Subcutaneous adipose tissue (tissue), 4 donors: Measurements from ENCODE around the gene SHISAL2A. TPM values are rescaled to one million over a fixed set of nuclear protein-coding genes. Genes with fewer than 3 reads are reported as not detected.

Experiments used
- total RNA-seq, 4 donors: library from RNA; depleted of rRNA; stranded (reverse); fragments of >200 nt; gene quantifications; one replicate each; pipeline ENCODE4 v1.1.0, GENCODE V29; 2016
- TF ChIP-seq, protein P1 (sequence below): fragments of 450-650 bp; IDR thresholded peaks from one replicate; pipeline ENCODE4 v1.5.1; 2016; ENCODE audit warnings: low read depth, mild to moderate bottlenecking, control low read depth, antibody characterized with exemption, moderate library complexity

The SHISAL2A gene
- total RNA-seq, 4 donors from 2014 or later, result not detected

DNA sequence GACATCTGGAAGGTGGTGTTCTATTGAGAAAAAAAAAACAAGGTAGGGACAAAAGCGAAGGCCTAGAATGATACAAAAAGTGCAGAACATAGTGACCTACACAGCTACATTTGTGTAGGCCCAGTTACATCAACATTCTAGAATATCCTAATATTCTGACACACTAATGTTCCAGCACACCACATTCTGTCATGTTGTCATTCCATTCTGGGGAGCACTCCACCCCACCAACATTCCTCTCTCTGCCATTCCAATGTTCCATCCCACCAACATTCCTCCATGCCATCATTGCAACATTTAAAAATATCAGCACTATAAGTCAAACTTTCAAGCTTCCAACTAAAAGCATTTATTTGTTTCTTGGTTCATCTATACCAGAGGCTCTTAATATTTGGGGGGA, 36.7 kb downstream of the SHISAL2A start:
- TF ChIP-seq, protein P1, sequence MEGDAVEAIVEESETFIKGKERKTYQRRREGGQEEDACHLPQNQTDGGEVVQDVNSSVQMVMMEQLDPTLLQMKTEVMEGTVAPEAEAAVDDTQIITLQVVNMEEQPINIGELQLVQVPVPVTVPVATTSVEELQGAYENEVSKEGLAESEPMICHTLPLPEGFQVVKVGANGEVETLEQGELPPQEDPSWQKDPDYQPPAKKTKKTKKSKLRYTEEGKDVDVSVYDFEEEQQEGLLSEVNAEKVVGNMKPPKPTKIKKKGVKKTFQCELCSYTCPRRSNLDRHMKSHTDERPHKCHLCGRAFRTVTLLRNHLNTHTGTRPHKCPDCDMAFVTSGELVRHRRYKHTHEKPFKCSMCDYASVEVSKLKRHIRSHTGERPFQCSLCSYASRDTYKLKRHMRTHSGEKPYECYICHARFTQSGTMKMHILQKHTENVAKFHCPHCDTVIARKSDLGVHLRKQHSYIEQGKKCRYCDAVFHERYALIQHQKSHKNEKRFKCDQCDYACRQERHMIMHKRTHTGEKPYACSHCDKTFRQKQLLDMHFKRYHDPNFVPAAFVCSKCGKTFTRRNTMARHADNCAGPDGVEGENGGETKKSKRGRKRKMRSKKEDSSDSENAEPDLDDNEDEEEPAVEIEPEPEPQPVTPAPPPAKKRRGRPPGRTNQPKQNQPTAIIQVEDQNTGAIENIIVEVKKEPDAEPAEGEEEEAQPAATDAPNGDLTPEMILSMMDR, result no peak

GRCh38 chr1:52670604-52671003, 37.6 kb downstream of the SHISAL2A start:
- TF ChIP-seq, protein P1, result no peak

DNA sequence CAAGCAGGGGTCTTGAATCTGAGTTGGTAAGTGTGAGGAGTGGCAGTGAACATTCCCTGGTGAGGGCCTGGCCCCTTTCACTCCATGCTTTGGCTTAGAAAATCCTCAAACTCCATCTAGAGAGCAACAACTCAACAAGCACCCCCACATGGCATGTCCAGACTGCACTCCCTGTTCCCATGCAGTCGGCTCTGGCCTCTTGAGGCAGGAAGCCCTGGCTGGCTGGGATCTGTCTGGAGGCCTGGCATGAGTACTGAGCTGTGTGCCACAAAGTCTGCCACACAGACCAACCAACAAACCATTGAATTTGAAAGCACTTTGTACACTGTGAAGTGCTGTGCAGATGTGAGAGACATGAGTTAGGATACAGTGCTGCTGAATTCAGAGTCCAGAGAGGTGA, 40.0 kb downstream of the SHISAL2A start:
- TF ChIP-seq, protein P1, result no peak

DNA sequence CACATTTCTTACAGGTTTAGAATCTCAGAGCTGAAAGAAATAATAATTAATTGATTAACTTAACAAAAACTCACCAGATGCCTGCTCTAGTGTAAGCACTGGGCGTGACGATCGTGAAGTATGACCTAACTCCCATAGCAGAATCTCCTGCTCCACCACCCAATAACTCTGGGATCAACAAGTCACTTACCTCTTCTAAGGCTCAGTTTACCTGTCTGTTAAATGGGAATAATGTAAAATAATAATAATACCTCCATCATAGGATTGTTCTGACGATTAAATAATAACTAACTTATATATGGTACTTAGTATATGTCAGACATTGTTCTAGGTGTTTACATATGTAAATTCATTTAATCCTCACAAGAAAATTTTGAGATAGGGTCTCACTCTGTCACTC, 40.5 kb downstream of the SHISAL2A start:
- TF ChIP-seq, protein P1, result no peak

DNA sequence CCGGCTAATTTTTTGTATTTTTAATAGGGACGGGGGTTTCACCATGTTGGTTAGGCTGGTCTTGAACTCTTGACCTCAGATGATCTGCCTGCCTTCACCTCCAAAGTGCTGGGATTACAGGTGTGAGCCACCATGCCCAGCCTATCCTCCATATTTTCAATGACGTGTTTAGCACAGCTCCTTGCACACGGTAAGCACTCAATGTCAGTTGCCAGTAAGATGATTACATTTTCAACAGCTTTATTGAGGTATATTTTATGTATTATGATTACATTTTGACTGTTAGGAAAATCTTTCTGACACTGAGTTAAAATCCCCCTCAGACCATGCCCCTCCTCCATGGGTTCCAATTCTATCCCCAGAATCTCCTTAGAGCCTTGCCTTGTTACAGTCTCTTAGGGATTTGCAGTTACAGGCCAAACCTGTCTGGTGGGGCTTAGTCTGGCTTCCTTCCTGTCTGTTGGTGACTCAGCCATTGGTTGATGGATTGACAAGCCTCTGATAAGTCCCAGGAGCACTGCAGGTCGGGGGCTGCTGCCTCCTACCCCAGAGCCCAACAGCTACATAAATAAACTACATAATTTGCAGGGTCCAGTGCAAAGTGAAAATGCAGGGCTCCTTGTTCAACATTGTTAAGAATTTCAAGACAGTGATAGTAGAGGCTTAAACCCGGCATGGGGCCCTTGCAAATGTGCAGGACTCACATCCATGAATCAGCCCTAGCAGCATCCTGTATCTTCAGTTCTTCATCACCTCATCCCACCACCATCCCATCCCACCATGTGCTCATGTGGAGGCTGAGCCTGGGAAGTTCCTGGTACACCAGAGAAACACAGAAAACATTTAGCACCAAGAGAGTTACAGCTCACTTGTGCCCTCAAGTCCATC, 41.8 kb downstream of the SHISAL2A start:
- TF ChIP-seq, protein P1, result no peak

- TF ChIP-seq, protein P1, result no peak
These were observed 43.4 kb downstream of the SHISAL2A start for GRCh38 chr1:52676249-52676903.

DNA sequence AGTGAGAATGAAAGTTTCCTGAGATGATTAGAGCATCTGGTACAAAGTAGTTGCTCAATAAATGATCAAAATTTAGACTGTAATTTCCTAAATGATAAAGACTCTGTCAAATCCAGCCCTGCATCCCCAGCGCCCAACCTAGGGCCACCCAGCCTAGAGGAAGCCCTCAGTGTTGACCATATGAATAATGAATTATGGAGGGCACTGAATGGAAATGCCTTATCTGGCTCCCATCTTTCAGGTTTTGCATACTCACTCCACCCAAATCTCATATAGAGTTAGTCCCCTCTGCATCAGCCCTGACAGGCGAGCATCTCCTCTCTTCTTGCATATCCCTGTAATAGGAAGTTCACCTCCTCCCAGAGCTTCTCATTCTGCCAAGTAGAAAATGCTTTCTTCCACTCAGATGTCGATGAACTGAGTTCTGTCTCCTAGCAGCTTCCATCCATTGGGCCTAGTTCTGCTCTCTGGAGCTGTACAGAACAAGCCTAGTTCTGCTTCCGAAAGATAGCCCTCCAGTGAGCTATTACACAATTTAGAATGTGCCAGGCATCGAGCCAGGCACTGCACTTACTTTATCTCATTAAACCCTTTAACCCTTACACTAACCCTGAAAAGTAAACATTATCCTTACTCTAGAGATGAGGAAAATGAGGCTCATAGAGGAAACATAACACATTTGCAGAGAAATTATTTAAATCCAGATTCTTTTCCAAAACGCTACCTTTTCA, 44.3 kb downstream of the SHISAL2A start:
- TF ChIP-seq, protein P1, result no peak
